Right lobe of liver (tissue), 6 donors: ENCODE data around the gene TH. TPM values are rescaled to one million over a fixed set of nuclear protein-coding genes. Genes with fewer than 3 reads are reported as not detected.

ENCODE experiments used
- ATAC-seq, 4 donors: fragments of 200-7000 bp; cut with Tn5 transposase; one replicate each; pipeline ENCODE4 v1.9.1; 2020; ENCODE audit warnings: mild to moderate bottlenecking in 4 of 4, moderate library complexity in 4 of 4
- DNase-seq, 3 donors: peaks; one replicate each; pipeline ENCODE4 v3.0.0-alpha.2; 2020
- H3K27ac ChIP-seq, 3 donors: fragments of 200-600 bp; one replicate each; pipeline ENCODE4 v1.8.0; 2022
- H3K27me3 ChIP-seq, 2 donors: fragments of 200-600 bp; one replicate each; pipeline ENCODE4 v1.8.0; 2022
- H3K36me3 ChIP-seq, 4 donors: fragments of 200-600 bp; sonication (generic) in 1 of 4; one replicate each; pipeline versions ENCODE4 v1.5.1 to v1.8.0; 2017 to 2022; ENCODE audit warnings: control low read depth in 1 of 4
- H3K4me1 ChIP-seq, 4 donors: fragments of 200-600 bp; sonication (generic) in 1 of 4; one replicate each; pipeline versions ENCODE4 v1.5.1 to v1.8.0; 2017 to 2022; ENCODE audit warnings: control low read depth in 1 of 4
- H3K4me3 ChIP-seq, 3 donors: fragments of 200-600 bp; one replicate each; pipeline ENCODE4 v1.8.0; 2022
- H3K9me3 ChIP-seq, 4 donors: fragments of 200-600 bp; sonication (generic) in 1 of 4; one replicate each; pipeline versions ENCODE4 v1.5.1 to v1.8.0; 2017 to 2022; ENCODE audit warnings: control low read depth in 1 of 4
- CTCF ChIP-seq, 4 donors: fragments of 200-600 bp in 3 of 4; fragments of 450-650 bp in 1 of 4; IDR thresholded peaks; one replicate each; pipeline versions ENCODE4 v1.5.1 to v1.8.0; 2016 to 2022; ENCODE audit warnings: antibody characterized with exemption in 4 of 4, mild to moderate bottlenecking in 2 of 4
- POLR2A ChIP-seq: fragments of 450-650 bp; IDR thresholded peaks from one replicate; pipeline ENCODE4 v1.6.1; 2017; ENCODE audit warnings: antibody characterized with exemption, mild to moderate bottlenecking
- WGBS: methylation state at CpG from one replicate; pipeline ENCODE4 v1.1.6; 2018; ENCODE audit warnings: low coverage, low lambda C conversion rate; ENCODE audit not compliant: insufficient coverage; ENCODE audit errors: missing lambda C conversion rate; 5-methylcytosine and 5-hydroxymethylcytosine counted together
- intact Hi-C, 2 donors: fragments of 100-400 bp; cut with DNase I; formaldehyde crosslinking; loops; one replicate each; pipeline versions ENCODE4 v1.11.2 to v1.14.1; 2022
- total RNA-seq, 6 experiments: library from RNA; depleted of rRNA in 2 of 6; stranded (reverse); fragments of >200 nt in 2 of 6; fragmentation: NEBNext Ultra II Directional in 3 of 6; extraction: Animal tissue kit (Norgen Biotek cat#: 25700) in 3 of 6; gene quantifications; one replicate each; pipeline versions ENCODE4 v1.1.0 to v1.2.4, GENCODE V29; 2016 to 2023
- donor health status: DM: no; HTN: yes; CAD: no.
- donor health status: DM: no; HTN: no; CAD: no.
- donor health status: DM: no; HTN: no; CAD: no.
- donor health status: DM: no; HTN: yes; CAD: no.
- donor health status: DM: no; HTN: yes; CAD: no.

TH gene
- total RNA-seq, 6 experiments from 2014 or later: 0.51 to 0.64 TPM; not detected in 4

GRCh38 chr11:2202071-2202899 is 30.7 kb upstream of the TH start:
- DNase-seq (peak in 2 of 3 donors; percentile 14 to 55), ATAC-seq (peak in 1 of 4 donors; percentile 13)
- TF ChIP-seq POLR2A (no peak), CTCF (IDR thresholded peaks at IDR 0.05) (no peak)
- no peak overlapping the region for H3K4me3 ChIP-seq
- intact Hi-C loops: loop anchor here in 1 of 2 donors (10.0 kb wide), 1 partner anchor 323 kb away; no protein-coding TSS in a partner anchor
- H3K4me1 ChIP-seq: no peaks in the 10 kb centered on the region
- no peaks in the 10 kb centered on the region for H3K27me3 ChIP-seq
- no peak overlapping the region for H3K27ac ChIP-seq
- 32% methylated on average over 11 of the region's 29 CpGs for whole genome bisulfite sequencing
- H3K36me3 ChIP-seq: no peaks in the 10 kb centered on the region
- no peaks in the 10 kb centered on the region for H3K9me3 ChIP-seq

GRCh38 chr11:2201542-2201941 is 29.9 kb upstream of the TH start:
- DNase-seq (no peak), ATAC-seq (no peak)
- TF ChIP-seq POLR2A (no peak), CTCF (IDR thresholded peaks at IDR 0.05) (no peak)
- whole genome bisulfite sequencing: no CpG with 5 or more reads among the region's 2 CpGs
- intact Hi-C loops: loop anchor here in 1 of 2 donors (10.0 kb wide), 1 partner anchor 323 kb away; no protein-coding TSS in a partner anchor
- H3K4me1 ChIP-seq: no peaks in the 10 kb centered on the region
- no peak overlapping the region for H3K4me3 ChIP-seq
- no peak overlapping the region for H3K27ac ChIP-seq
- no peaks in the 10 kb centered on the region for H3K9me3 ChIP-seq
- no peaks in the 10 kb centered on the region for H3K36me3 ChIP-seq
- H3K27me3 ChIP-seq: no peaks in the 10 kb centered on the region

GRCh38 chr11:2200957-2201519 is 29.4 kb upstream of the TH start:
- no peak overlapping the region for H3K4me3 ChIP-seq
- H3K36me3 ChIP-seq: no peaks in the 10 kb centered on the region
- no peaks in the 10 kb centered on the region for H3K4me1 ChIP-seq
- DNase-seq: no peak
- WGBS: 55% methylated on average over 1 of the region's 1 CpG
- H3K9me3 ChIP-seq: no peaks in the 10 kb centered on the region
- H3K27ac ChIP-seq: no peak overlapping the region
- no peak for ATAC-seq
- intact Hi-C loops: loop anchor here in 1 of 2 donors (10.0 kb wide), 1 partner anchor 324 kb away; no protein-coding TSS in a partner anchor
- H3K27me3 ChIP-seq: no peaks in the 10 kb centered on the region
- no peak for TF ChIP-seq CTCF (IDR thresholded peaks at IDR 0.05)
- no peak for TF ChIP-seq POLR2A

- DNase-seq (peak in 2 of 3 donors; percentile 5 to 38), ATAC-seq (no peak)
- Histone ChIP-seq H3K27me3 (no peaks in the 10 kb centered on the region), H3K27ac (no peak overlapping the region), H3K36me3 (no peaks in the 10 kb centered on the region), H3K4me1 (no peaks in the 10 kb centered on the region), H3K9me3 (no peaks in the 10 kb centered on the region), H3K4me3 (no peak overlapping the region)
- 43% methylated on average over 7 of the region's 11 CpGs for WGBS
- TF ChIP-seq CTCF (IDR thresholded peaks at IDR 0.05) (no peak), POLR2A (no peak)
- intact Hi-C loops: loop anchor here in 1 of 2 donors (10.0 kb wide), 1 partner anchor 324 kb away; no protein-coding TSS in a partner anchor
Observed at GRCh38 chr11:2200536-2200935, 28.9 kb upstream of the TH start.
